ENCODE data around the gene LRP1B. TPM values are rescaled to one million over a fixed set of nuclear protein-coding genes. Genes with fewer than 3 reads are reported as not detected.

LRP1B gene
- polyA plus RNA-seq, 1 of the 3 experiments (the other 2 are of a cell fraction) = 0.28 TPM

DNA sequence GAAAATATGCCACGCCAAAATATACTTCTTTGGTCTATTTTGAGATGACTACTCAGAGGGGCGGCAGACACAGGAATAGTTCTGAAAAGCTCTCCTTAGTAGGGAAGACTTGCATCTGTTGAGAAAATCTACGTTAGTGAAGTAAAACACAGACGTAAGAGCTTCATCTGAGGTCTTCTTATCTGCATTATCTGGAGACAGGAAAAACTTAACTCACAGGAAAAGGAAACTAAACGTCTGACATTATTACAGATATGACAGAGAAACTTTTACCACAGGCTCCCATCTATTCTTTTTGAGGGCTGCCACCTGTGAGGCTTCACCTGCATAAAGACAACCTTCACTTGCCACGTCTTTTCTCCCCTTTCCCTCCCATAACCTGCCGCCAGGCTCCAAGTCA is 1295.7 kb downstream of the LRP1B start:
- Histone ChIP-seq H3K79me2 (ENCODE audit: insufficient read depth) (no peaks in the 10 kb centered on the region), H3F3A (replicated peaks; ENCODE audit: insufficient read depth) (no peaks in the 10 kb centered on the region), H3K9me3 (no peaks in the 10 kb centered on the region), H3K27ac (ENCODE audit: low read depth in 2 of 2, low read length in 1 of 2) (no peak overlapping the region), H3K9ac (no peak overlapping the region), H3K27me3 (ENCODE audit: insufficient read depth) (no peaks in the 10 kb centered on the region), H2AFZ (ENCODE audit: low read depth) (no peak overlapping the region), H3K4me3 (ENCODE audit: low read depth in 2 of 2, low read length in 1 of 2) (no peak overlapping the region), H3K9me2 (no peaks in the 10 kb centered on the region), H3K4me1 (ENCODE audit: control insufficient read depth in 1 of 2, insufficient read depth in 2 of 2, low read depth in 1 of 2, low read length in 1 of 2) (no peaks in the 10 kb centered on the region), H3K4me2 (no peak overlapping the region), H3K36me3 (replicated peaks in 1 of 2; ENCODE audit: control insufficient read depth in 1 of 2, insufficient read depth in 2 of 2, low read length in 1 of 2) (no peaks in the 10 kb centered on the region), H4K20me1 (ENCODE audit: insufficient read depth) (no peaks in the 10 kb centered on the region)
- no peak for TF ChIP-seq IRF3 (IDR thresholded peaks at IDR 0.05; ENCODE audit: low read depth, low read length)
- WGBS (ENCODE audit: low lambda C conversion rate) = 61% methylated on average over 7 of the region's 7 CpGs
- ChIA-PET POLR2A (no interaction called here), CTCF (no interaction called here)
- DNase-seq = no peak

DNA sequence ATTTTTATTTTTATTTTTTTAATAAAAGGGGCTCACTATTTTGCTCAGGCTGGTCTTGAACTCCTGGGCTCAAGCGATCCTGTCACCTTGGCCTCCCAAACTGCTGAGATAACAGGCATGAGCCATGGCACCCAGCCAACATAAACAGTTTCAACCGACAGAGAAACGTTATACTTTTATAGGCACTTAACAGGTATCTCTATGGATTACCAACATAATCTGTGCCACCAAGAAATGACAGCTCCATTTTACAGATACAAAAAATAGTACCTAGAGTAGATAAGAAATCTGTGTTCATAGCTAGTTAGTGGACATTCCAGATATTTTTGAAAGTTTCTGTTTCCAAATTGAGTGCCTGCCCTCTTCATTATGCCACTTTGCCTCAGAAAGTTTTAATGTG is 1316.7 kb downstream of the LRP1B start:
- Histone ChIP-seq H3K79me2 (ENCODE audit: insufficient read depth) (no peaks in the 10 kb centered on the region), H3K4me3 (ENCODE audit: low read depth in 2 of 2, low read length in 1 of 2) (no peak overlapping the region), H3K36me3 (replicated peaks in 1 of 2; ENCODE audit: control insufficient read depth in 1 of 2, insufficient read depth in 2 of 2, low read length in 1 of 2) (no peaks in the 10 kb centered on the region), H3K4me1 (ENCODE audit: control insufficient read depth in 1 of 2, insufficient read depth in 2 of 2, low read depth in 1 of 2, low read length in 1 of 2) (no peaks in the 10 kb centered on the region), H2AFZ (ENCODE audit: low read depth) (no peak overlapping the region), H3F3A (replicated peaks; ENCODE audit: insufficient read depth) (no peaks in the 10 kb centered on the region), H3K9me3 (peaks cover 4% of the 10 kb centered on the region; the same call in 1 of the 2 replicates), H3K9me2 (no peaks in the 10 kb centered on the region), H3K27ac (ENCODE audit: low read depth in 2 of 2, low read length in 1 of 2) (no peak overlapping the region), H3K27me3 (ENCODE audit: insufficient read depth) (no peaks in the 10 kb centered on the region), H3K4me2 (no peak overlapping the region), H3K9ac (no peak overlapping the region), H4K20me1 (ENCODE audit: insufficient read depth) (no peaks in the 10 kb centered on the region)
- ChIA-PET POLR2A (no interaction called here), CTCF (no interaction called here)
- TF ChIP-seq CTCF (IDR thresholded peaks at IDR 0.05) (no peak), RFX5 (IDR thresholded peaks at IDR 0.05; ENCODE audit: low read length) (no peak), RXRA (IDR thresholded peaks at IDR 0.05; ENCODE audit: borderline replicate concordance, low read depth) (no peak), CHD2 (IDR thresholded peaks at IDR 0.05; ENCODE audit: low read length, partially characterized antibody) (no peak), IRF3 (IDR thresholded peaks at IDR 0.05; ENCODE audit: low read depth, low read length) (no peak), TAF1 (IDR thresholded peaks at IDR 0.05; ENCODE audit: borderline replicate concordance, low read depth, low read length) (no peak), EZH2phosphoT487 (IDR thresholded peaks at IDR 0.05; ENCODE audit: borderline replicate concordance, low read depth) (no peak), JUND (IDR thresholded peaks at IDR 0.05) (no peak)
- TF ChIP-seq, protein P1, sequence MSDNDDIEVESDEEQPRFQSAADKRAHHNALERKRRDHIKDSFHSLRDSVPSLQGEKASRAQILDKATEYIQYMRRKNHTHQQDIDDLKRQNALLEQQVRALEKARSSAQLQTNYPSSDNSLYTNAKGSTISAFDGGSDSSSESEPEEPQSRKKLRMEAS (IDR thresholded peaks at IDR 0.05; ENCODE audit: low read depth) = no peak
- DNase-seq = no peak
- 64% methylated on average over 3 of the region's 3 CpGs for WGBS (ENCODE audit: low lambda C conversion rate)
